NCI-H748 (cell line): Measurements from ENCODE around the gene FBLIM1.

ENCODE experiments used
- DNase-seq: peaks from one replicate; lab custom pipeline; 2025; ENCODE audit not compliant: unreplicated experiment; lab: John Stamatoyannopoulos, UW

FBLIM1 gene

GRCh38 chr1:15747378-15747777 is 11.2 kb upstream of the FBLIM1 start:
- DNase-seq: no peak

DNA sequence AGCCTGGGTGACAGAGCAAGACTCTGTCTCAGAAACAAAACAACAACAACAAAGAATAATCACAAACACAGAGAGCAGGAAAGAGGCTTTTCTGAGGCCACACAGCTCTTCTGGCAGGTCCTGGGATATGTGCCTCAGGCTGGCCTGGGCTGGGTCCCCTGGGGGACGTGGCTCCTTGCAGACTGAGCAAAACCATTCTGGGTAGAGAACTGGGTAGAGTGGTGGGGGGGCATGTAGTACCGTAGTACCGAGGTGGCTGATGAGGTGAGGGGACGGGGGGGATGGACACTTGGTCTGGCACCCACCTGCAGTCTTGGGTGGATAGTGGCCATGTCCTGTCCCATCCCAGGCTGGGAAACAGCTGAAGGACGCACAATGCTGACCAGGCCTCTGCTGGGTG is 10.3 kb upstream of the FBLIM1 start:
- no peak for DNase-seq

- no peak for DNase-seq
These were observed 9.8 kb upstream of the FBLIM1 start for GRCh38 chr1:15748690-15749398.

DNA sequence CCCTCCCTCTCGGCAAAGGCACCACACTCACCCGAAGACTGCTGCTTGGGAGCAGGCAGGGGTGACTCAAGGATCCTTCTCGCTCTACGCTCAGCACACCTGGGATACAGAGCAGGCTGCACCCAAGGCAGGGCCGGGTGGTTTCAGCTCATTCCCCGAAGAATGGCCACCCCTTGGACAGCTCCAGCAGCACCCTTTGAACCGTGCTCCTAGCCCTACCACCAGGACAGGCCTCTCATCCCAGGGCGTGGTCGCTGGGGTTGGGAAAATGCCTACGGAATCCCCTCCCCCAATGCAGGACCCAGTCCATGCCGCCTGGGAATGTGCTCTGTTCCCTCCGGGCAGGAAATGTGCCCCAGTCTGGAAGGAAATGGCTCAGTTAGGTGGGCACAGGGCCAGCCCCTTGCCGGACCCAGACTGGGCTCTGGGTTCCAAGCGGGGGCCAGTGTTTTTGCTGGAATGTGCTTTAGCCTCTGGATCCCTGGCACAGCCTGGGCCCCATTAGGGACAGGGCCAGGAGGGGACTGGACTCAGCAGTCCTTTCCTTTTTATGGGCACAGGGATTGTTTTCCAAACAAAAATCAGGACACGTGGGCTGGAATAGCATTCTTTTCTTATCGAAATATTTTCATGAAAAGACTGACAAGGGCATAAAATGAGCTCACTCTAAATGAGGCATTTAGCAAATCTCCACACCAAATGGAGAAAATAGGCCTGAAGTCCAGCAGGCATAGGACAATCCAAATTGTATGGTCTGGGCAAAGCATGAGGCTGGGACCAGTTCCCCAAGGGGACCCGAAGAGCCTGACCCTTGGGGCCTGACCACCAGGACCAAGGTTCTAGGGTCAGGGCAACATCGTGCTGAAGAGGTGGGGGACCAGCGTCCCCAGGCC is 8.9 kb upstream of the FBLIM1 start:
- DNase-seq: no peak

DNA sequence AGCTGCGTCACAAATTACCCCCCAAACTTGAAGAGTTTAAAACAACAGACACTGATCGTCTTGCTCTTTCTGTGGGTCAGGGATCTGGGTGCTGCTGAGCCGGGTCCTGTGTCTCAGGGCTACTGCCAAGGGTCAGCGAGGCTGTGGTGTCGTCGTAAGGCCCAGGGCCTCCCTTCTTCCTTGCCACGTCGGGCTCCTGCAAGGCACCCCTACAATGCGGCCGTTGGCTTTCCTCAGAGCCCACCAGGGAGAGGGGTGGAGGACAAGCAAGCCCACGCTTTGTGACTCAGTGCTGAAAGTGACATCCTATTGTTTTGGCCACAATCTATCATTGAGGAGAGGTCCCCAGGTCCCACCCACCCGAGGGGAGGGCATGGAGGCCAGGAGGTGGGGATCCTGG is 7.7 kb upstream of the FBLIM1 start:
- DNase-seq: no peak

- no peak for DNase-seq
These were observed 6.9 kb upstream of the FBLIM1 start for GRCh38 chr1:15751717-15752116.

DNA sequence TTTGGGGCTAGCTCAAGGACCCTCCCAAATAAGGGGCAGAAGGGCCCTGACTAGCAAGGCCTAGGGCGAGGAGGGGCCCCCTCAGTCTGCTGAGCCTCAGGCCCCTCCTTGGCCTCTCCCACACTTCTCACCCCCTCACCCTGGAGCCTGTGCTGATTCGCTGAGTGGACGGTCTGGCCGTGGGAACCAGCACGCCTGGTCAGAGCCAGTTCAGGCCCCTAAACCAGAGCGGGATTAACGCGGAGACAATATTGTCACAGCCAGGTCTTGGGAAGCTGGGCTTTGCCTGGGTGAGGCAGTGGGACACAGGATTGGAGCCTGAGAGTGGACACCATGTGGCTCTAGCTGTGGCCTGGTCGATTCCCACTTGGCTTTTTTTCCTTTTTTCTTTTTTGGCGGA is 4.8 kb upstream of the FBLIM1 start:
- DNase-seq: no peak

DNA sequence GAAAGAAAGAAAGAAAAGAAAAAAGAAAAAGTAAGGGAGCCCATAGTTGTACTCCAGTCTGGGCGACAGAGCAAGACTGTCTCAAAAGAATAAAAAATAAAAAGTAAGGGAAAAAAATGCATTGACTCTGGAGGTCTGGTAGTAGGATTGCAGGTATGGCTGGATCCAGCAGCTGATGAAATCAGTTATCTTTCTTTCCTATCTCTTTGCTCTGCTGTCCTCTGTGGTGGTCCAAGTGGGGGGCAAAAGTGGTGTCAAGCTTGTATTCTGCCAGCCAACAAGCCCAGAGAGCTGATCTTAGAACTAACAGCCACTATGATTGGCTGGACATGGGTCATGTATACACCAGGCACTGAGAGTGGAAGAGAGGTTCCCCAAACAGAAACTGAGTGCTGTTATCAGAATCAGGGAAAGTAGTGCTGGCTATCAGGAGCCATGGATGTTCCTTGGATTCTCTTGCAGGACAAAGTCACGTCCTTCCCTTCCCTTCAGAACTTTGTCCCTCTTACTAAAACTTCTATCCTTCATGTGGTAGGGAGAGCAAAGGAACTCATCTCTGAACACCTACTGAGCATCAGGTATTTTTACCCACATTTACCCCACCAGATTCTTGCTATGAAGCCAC is 3.5 kb upstream of the FBLIM1 start:
- no peak for DNase-seq

DNA sequence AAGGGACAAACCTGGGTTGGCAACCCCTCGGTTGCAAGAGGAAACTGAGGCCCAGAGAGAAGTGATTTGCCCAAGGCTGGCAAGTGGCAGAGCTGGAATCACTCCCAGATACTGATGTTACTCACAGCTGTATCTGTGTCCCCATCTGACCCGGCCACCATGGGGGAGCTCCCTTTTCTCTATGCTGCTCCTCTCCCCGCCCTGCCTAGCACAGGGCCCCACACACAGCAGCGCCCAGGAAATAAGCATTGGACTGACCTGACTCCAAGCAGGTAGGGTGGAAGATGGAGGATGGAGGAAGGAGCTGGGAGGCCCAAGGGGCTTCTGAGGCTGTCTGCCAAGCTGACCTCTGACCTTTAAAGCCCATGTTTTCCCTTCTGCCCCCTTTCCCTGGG is 3.0 kb upstream of the FBLIM1 start:
- no peak for DNase-seq

DNA sequence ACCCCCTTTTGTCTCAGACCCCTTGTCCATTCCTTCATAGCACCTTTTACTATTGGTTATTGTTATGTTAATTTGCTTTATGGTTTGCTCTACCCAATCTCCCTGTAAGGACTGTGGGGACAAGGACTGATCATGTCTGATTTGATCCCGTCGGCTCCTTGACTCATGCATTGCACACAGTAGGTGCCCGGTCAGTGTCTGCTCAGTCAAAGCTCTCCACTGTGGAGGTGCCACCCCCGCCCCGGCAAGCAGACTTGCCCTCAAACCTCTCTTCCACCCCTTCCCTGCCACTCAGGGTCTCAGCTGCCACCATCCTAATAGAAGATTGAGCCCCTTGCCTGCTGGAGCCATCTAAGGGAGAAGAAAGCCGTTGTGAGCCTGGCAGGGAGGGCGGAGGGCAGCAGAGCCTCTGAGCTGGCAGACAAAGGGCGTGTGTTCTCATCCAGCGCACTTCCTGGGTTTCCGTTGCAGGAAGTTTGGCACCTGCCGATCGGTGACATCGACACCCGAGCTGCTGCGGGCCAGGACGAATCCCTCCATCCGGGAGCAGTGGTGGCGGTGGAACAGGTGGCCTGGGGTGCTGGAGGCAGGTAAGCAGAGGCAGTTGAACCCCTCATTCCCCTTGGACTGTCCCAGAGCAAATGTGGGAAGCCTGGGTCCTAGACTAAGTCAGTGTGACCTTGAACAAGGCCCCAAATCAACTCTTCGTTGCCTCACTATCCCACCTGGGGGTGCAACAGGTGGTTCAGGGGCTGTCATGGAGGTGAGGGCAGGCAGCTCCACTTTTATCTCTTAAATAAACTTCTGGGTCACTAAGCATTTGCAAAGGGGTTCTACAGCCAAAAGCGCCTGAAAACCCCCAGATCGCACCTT is 2.2 kb upstream of the FBLIM1 start:
- peak; percentile 34 for DNase-seq

DNA sequence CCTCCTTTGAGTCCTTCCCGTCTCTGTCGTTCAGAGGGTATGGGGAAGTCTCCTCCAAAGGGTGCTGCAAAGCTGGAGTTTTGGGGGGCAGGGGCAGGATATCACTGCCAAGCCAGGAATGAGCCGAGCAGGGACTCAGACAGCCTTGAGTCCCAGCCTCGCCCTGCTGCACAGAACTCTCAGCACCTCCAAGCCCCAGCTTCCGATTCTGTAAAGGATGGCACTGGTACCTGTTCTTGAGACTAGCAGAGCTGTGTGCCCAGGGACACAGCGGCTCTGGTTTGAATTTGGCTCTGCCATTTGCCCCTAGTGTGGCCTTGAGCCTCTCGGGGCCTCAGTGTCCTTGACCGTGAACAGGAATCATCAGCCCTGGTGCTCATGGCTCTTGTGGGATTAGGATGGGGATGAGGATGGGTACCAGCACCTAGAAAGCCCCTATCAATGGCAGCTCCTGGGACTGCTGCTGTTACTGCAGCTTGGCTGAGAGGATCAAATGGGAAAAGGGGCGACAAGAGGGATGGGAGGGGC is 1.5 kb upstream of the FBLIM1 start:
- no peak for DNase-seq

DNA sequence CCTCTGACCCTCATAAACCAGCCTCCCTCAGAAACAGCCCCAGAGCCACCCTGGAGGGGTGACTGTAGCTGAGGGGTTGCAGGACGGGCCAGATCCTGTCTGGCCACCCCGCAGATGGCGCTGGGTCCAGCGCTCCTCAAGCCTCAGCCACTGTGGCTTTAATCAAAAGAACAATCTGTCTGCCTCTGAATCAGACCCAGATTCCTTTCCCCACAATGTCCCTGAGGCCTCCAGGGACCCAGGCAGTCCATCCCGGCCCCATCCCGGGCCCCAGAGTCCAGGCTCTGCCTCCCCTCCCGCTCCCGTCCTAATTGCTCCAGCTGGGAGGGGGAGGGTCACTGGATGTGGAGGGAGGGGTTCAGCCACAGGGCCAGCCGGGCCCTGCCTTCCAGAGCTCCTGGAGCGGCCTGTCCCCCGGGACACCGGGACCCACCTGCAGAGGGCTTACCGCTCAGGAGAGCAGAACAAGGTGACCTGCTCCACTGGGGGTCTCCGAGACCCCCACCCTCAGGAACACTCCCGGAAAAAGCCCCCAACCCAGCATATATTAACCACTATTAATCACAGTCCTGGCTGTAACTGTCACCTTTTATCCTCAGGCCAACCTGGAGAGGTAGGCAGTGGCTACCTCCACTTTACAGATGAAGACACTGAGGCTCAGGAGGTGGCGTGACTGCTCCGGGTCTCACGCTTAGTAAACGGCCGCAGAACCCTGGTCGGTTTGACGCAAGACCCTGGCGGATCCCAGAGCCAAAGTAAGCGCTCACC is 836 bp upstream of the FBLIM1 start:
- DNase-seq: peak; percentile 19

DNA sequence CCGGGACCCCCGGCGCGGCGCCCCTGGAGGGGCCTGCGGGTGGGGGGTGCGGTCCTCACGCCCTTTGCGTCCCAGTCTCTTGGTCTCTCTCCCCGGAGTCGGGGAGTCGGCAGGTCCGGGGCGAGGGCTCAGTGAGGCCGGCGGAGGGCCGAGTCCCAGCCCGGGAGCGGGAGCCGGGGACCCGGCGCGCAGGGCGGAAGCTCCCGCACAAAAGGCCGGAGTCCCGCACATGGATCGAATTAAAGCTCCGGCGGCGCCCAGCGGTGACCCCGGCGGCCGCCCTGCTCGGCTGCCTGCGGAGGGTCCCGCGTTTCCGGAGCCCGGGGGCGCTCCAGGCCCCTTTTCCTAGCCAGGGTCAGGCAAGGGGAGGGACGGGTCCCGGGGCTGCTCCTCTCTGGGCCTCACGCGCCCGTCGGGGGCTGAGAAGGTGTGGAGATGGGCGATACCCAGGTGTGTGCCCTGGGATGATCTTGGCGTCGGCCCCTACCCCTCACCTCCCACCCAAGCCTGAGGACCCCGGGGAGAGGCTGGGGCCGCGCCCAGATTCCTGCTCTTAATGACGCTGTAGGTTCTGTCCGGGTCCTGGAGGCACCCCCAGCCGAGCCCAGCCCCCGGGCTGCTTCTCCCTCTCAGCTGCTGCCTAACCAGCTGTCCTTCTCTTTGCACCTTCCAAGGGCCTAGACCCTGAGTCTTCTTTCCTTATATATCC is 512 bp downstream of the FBLIM1 start:
- DNase-seq: no peak

DNA sequence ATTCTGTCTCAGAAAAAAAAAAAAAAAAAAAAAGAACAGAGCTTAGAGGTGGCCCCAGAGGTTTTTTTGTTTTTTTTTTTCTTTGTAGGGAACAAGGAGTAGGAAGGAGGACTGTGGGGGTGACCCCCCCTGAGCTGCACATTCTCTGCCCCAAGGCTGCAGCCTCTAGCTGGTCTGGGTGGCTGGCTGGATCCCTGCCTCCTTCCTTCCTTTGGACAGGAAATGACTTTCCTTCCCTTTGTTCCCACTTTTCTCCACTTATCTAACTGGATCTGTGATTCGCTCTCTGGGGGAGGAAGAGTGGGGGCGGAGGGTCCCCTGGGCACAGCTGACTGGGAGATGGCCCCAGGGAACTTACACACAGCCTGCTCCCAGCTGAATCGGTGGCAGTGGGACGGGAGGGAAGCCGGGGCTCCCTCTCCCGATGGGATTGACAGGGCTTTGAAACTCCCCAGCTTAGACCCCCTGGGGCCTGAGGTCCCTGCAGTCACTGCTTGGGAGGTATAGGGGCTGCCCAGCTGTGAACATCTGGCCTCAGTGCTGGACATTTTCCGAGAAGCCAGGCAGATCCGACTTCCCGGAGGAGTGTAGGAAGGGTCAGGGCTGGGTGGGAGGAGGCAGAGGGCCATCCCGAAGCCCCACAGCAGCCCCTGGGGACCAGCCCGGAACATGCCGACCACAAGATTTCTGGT is 2.1 kb downstream of the FBLIM1 start:
- DNase-seq: no peak

GRCh38 chr1:15761366-15762128 is 3.0 kb downstream of the FBLIM1 start:
- DNase-seq: no peak

- no peak for DNase-seq
These were observed 4.0 kb downstream of the FBLIM1 start for GRCh38 chr1:15762546-15762945.

DNA sequence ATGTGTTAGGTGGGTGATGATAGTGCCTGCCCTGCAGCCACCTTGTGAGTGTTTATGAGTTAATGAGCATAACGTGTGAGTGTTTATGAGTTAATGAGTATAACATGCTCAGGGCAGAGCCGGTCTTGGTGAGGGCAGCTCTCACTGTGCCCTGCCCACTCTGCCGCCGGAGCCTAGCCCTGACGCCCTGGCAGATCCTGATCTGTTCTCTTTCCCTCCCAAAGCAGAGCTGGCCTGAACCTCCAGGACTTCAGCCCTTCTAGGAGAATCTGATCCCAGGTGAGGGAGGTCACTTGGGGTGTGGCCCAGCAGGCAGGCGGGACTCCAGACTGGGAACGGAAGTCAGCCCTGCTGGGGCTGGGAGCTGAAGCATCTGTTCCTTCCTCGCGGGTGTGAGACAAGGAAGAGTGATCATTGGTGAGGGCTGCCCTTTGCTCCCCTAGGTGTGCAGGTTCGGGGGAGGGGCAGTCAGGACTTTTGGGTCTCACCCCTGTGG is 5.7 kb downstream of the FBLIM1 start:
- no peak for DNase-seq

GRCh38 chr1:15764890-15765289 is 6.3 kb downstream of the FBLIM1 start:
- DNase-seq: no peak
